ENCODE measurements around the gene PSME1. TPM values are rescaled to one million over a fixed set of nuclear protein-coding genes. Genes with fewer than 3 reads are reported as not detected.

The PSME1 gene
- total RNA-seq, 2 experiments from 2014 or later, result 414 to 418 TPM

DNA sequence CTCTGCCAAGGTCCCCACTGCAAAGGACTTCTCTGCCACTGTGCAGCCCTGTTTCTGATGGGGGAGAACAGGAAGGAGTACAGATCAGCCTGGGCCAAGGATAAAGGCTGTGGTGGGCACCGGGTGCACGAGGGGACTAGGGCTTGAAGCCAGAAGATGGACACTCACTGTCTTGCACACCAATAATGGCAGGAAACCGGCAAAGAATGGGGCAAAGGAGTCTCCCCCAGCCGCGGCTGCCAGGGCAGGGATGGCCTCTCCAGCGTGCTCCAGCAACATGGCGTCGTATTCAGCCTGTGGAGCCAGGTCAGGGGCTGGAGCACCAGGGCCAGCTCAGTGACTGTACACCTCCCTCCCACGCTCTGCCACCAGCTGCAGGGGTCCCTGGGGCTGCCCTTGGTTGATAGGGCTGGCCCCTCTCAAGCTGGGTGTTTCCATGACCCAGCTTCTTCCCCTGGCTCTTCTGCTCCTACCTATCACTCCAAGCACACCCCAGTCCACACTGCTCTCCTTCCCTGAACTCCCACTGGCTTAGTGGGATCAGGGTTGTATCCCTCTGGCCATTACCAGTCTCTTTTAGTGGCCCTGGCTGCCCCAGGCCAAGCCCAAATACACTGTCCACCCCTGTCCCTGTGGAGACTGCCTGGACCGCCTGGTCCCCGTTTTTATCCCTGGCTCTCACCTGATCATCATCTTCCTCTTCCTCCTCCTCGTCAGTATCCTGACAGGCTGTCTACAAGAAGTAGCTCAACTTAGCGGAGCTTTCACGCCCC, 46.3 kb downstream of the PSME1 start:
- DNase-seq, result no peak
- ChIA-PET POLR2A (interaction anchor here (0.6 to 1.9 kb wide), 2 partner anchors 17 to 231 kb away, joined by 3 to 6 read pairs; no protein-coding TSS in a partner anchor), CTCF (interaction anchor here (0.6 to 1.3 kb wide), 2 partner anchors 93 to 127 kb away, joined by 6 read pairs; partner anchors contain the start of gene LTB4R2)
- intact Hi-C loops (cut with DNase I, micrococcal nuclease), result no loop called here
- ATAC-seq, result no peak
- Mint-ChIP-seq H3K27ac (peak overlapping the region; percentile 42), H3K27me3 (no peaks in the 10 kb centered on the region), H3K4me1 (peaks cover 8% of the 10 kb centered on the region), H3K4me3 (no peak overlapping the region), H3K36me3 (ENCODE audit: low read depth) (peaks cover 44% of the 10 kb centered on the region), H3K9me3 (ENCODE audit: low read depth) (no peaks in the 10 kb centered on the region)

DNA sequence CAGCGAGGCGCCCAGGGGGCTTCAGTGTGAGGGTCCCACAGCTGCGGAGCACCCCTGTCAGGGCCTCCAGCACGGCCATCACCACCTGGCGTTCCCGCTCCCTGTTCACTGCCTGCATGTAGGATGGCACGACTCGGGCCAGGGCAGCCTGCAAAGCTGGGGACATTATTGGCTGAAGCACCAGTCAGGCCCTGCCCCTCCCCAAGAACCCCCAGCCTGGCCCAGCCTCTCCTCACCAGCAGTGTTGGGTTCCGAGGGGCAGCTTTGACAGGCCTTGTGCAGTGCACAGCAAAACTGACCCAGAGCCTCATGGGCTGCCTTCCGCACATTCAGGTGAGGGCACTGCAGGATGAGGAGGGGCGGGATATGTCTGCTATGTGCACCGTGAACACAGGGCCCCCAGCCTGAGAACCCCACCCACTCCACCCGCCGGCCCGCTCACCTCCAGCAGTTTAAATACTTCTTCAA, 47.1 kb downstream of the PSME1 start:
- no peak overlapping the region for H3K4me3 Mint-ChIP-seq
- H3K27me3 Mint-ChIP-seq, result no peaks in the 10 kb centered on the region
- ChIA-PET POLR2A (no interaction called here), CTCF (interaction anchor here (0.6 to 1.4 kb wide), 3 partner anchors 94 to 126 kb away, joined by 3 to 6 read pairs (median 6); partner anchors contain the start of genes CIDEB and LTB4R2)
- no peaks in the 10 kb centered on the region for H3K9me3 Mint-ChIP-seq (ENCODE audit: low read depth)
- peaks cover 14% of the 10 kb centered on the region for H3K4me1 Mint-ChIP-seq
- no peak overlapping the region for H3K27ac Mint-ChIP-seq
- H3K36me3 Mint-ChIP-seq (ENCODE audit: low read depth), result peaks cover 42% of the 10 kb centered on the region
- DNase-seq, result no peak
- intact Hi-C loops (cut with DNase I, micrococcal nuclease), result no loop called here
- no peak for ATAC-seq

DNA sequence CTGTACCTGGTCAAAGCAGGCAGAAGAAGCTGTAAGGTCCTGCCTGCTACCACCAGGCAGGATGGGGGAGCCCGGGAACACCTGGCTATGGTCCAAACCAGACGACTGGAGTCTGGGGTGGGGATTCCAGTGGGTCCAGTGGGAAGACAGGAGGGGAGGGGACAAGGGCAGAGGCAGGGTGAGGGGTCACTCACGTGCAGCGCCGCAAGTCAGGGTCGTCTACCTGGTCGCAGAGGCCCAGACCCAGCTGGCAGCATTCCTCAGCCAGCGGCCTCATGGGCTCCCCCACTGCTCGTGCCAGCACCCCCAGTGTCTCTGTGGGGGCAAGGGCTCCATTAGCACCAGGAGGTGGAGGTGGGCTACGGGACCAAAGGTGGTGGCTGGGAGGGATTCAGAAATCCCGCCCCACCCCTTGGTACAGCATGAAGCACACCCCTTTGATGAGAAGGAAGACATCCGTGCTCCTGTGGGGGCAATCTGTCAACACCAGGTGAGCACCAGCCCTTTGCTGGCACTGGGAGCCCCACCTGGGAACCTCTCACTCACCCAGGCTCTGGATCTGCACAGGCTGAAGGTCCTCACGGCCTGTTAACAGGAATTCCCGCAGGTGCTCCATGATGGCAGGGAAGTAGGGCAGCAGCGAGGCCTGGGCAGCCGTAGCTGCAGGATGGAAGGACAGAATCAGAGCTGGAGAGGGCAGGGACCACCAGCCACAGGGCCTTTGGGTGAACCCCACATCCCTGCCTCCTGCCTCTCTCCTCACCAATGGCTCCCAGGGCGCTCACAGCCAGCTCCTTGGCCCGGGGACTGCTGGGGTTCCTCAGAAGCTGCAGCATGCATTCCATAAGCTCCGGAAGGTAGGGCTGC, 48.3 kb downstream of the PSME1 start:
- CTCF ChIA-PET, result interaction anchor here (0.6 to 2.5 kb wide), 4 partner anchors 23 to 618 kb away, joined by 3 to 7 read pairs (median 4); partner anchors contain the start of genes CIDEB and IRF9
- no peak overlapping the region for H3K4me3 Mint-ChIP-seq
- POLR2A ChIA-PET, result interaction anchor here (0.6 kb wide), 2 partner anchors 28 to 46 kb away, joined by 3 to 8 read pairs; no protein-coding TSS in a partner anchor
- no peaks in the 10 kb centered on the region for H3K9me3 Mint-ChIP-seq (ENCODE audit: low read depth)
- intact Hi-C loops (cut with DNase I, micrococcal nuclease), result no loop called here
- H3K4me1 Mint-ChIP-seq, result peaks cover 22% of the 10 kb centered on the region
- no peak overlapping the region for H3K27ac Mint-ChIP-seq
- ATAC-seq (no peak), DNase-seq (no peak)
- H3K27me3 Mint-ChIP-seq, result no peaks in the 10 kb centered on the region
- H3K36me3 Mint-ChIP-seq (ENCODE audit: low read depth), result peaks cover 36% of the 10 kb centered on the region

DNA sequence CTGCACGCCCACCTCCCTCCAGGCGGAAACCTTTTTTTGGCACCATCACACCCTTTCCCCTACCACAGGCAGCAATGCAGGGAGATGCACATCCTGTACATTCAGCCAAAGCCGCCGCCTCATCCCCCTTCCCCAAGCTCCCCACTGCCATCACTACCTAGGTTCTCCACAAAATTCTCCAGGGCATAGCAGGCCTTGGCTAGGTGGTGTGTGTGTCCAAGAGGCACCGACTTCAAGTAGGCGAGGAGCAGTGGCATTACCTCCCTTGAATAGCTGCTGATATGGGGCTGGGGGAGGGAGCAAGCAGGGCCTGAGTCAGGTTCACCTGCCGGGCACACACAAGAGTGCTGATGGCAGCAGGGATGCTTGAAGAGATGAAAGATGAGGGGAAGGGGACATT, 49.0 kb downstream of the PSME1 start:
- ChIA-PET CTCF (interaction anchor here (0.6 to 2.5 kb wide), 5 partner anchors 24 to 618 kb away, joined by 3 to 7 read pairs (median 3); partner anchors contain the start of gene IRF9), POLR2A (interaction anchor here (0.6 kb wide), 1 partner anchor 47 kb away, joined by 3 read pairs; no protein-coding TSS in a partner anchor)
- Mint-ChIP-seq H3K36me3 (ENCODE audit: low read depth) (peaks cover 34% of the 10 kb centered on the region), H3K27ac (no peak overlapping the region), H3K4me1 (peaks cover 27% of the 10 kb centered on the region), H3K4me3 (no peak overlapping the region), H3K9me3 (ENCODE audit: low read depth) (no peaks in the 10 kb centered on the region), H3K27me3 (no peaks in the 10 kb centered on the region)
- ATAC-seq (no peak), DNase-seq (no peak)
- intact Hi-C loops (cut with DNase I, micrococcal nuclease), result no loop called here

DNA sequence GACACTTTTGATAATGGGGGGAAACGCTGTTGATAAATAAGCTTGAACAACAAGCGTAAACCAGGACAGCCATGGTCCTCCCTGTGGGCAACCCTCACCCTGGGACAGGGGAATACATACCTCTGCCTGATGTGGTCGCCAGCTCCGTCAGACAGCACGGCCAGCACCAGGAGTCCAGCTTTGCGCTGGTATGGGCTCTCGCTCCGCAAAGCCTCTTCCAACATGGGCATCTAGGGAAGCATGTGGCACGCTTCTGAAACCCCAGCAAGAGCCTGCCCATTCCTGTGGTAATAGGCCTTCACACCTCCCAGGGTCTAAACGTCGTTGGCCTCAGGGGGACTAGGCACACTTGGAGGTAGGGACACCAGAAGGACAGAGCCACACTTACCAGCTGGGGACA, 49.7 kb downstream of the PSME1 start:
- Mint-ChIP-seq H3K36me3 (ENCODE audit: low read depth) (peaks cover 36% of the 10 kb centered on the region), H3K27ac (no peak overlapping the region)

DNA sequence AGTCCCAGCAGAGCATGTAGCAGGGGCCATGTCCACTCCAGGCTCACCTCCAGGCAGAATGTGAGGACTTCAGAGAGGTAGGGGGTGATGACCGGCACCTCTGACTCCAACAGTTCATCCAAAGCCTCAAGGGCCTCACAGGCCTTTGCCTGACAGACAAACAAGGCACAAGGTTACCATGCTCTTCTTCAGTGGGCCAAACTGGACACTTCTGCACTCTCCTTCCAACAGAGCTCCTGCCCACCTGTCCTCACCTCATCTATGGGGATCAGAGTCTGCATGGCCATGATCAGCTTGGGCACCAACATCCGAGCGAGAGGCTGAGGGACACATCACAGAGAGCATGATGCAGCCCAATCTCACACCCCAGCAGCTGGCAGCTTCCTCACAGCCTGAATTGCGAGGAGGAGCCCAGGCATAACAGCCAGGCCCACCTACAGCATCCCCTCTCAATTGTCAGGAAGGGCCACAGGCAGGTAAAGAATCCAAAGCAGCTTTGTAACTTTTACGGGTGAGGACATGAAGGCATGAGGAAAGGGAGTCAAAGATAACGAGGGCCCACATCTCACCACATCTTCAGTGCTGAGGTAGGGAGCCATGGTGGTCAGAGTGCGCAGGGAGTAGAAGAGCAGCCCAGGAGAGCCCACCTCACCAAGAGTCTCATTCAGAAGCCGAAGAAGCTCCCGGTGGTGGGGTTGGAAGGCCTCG, 51.0 kb downstream of the PSME1 start:
- DNase-seq, result no peak
- POLR2A ChIA-PET, result interaction anchor here (1.9 to 2.0 kb wide), 2 partner anchors 26 to 72 kb away, joined by 5 to 6 read pairs; partner anchors contain the start of genes CHMP4A, DCAF11 and NRL
- H3K27me3 Mint-ChIP-seq, result no peaks in the 10 kb centered on the region
- H3K36me3 Mint-ChIP-seq (ENCODE audit: low read depth), result peaks cover 41% of the 10 kb centered on the region
- no peak for ATAC-seq
- intact Hi-C loops (cut with DNase I, micrococcal nuclease), result no loop called here
- H3K4me1 Mint-ChIP-seq, result peaks cover 31% of the 10 kb centered on the region
- CTCF ChIA-PET, result interaction anchor here (0.9 to 2.0 kb wide), 6 partner anchors 14 to 121 kb away, joined by 3 to 8 read pairs (median 4); partner anchors contain the start of genes CIDEB, GMPR2, MDP1 and NEDD8
- H3K27ac Mint-ChIP-seq, result no peak overlapping the region
- H3K9me3 Mint-ChIP-seq (ENCODE audit: low read depth), result no peaks in the 10 kb centered on the region
- peak overlapping the region; percentile 89 for H3K4me3 Mint-ChIP-seq

More for the DNA sequence above, 49.7 kb downstream of the PSME1 start:
- intact Hi-C loops (cut with DNase I, micrococcal nuclease), result no loop called here
- H3K27me3 Mint-ChIP-seq, result no peaks in the 10 kb centered on the region
- H3K4me3 Mint-ChIP-seq, result no peak overlapping the region
- no peak for DNase-seq
- no peak for ATAC-seq
- H3K4me1 Mint-ChIP-seq, result peaks cover 29% of the 10 kb centered on the region
- CTCF ChIA-PET, result interaction anchor here (0.7 to 2.5 kb wide), 4 partner anchors 25 to 146 kb away, joined by 3 to 7 read pairs (median 3); partner anchors contain the start of gene IRF9
- POLR2A ChIA-PET, result interaction anchor here (0.7 kb wide), 1 partner anchor 21 kb away, joined by 3 read pairs; no protein-coding TSS in a partner anchor
- H3K9me3 Mint-ChIP-seq (ENCODE audit: low read depth), result no peaks in the 10 kb centered on the region

DNA sequence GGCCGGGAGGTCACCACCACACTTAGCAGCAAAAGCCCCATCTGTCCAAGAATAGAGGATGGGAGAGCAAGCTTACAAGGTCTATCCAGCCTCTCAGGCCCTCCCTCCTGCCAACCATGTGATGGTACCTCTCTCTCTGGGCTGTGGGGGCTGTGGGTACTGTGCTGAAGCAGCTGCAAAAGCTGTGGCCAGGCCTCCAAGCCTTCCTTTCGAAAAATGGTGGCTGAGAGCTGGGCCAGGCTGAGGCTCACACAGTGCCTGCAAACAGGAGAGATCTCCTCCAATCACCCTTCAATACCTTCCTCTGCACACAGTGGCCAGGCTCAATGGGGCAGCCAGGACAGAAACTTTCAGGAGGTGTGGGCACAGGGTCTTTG, 51.5 kb downstream of the PSME1 start:
- ChIA-PET CTCF (interaction anchor here (0.9 to 2.0 kb wide), 6 partner anchors 14 to 121 kb away, joined by 3 to 8 read pairs (median 4); partner anchors contain the start of genes CIDEB, GMPR2, MDP1 and NEDD8), POLR2A (interaction anchor here (1.9 to 2.0 kb wide), 2 partner anchors 26 to 73 kb away, joined by 5 to 6 read pairs; partner anchors contain the start of genes CHMP4A, DCAF11 and NRL)
- Mint-ChIP-seq H3K4me1 (peaks cover 35% of the 10 kb centered on the region), H3K36me3 (ENCODE audit: low read depth) (peaks cover 41% of the 10 kb centered on the region), H3K4me3 (peak overlapping the region; percentile 89), H3K9me3 (ENCODE audit: low read depth) (no peaks in the 10 kb centered on the region), H3K27me3 (no peaks in the 10 kb centered on the region), H3K27ac (peak overlapping the region; percentile 83)
- DNase-seq, result no peak
- intact Hi-C loops (cut with DNase I, micrococcal nuclease), result no loop called here
- ATAC-seq, result no peak

Small RNAs within 50 kb of the gene (microRNA-seq; reads per million reads assigned to microRNA genes)
- gene MIR7703 (ENCODE audit: borderline replicate concordance), result not detected

Other genes with a start within 250 kb of the PSME1 start
- gene DHRS4, start 182.4 kb upstream of the PSME1 start, total RNA-seq, result 10 to 100 TPM; 32.2 to 36.2 TPM
- gene DHRS4L2, start 147.3 kb upstream of the PSME1 start, total RNA-seq, result 10 to 100 TPM; 27.5 to 27.6 TPM
- gene CARMIL3, start 84.2 kb upstream of the PSME1 start, total RNA-seq, result under 1 TPM; 0.74 to 0.91 TPM
- not detected for gene CPNE6, start 64.6 kb upstream of the PSME1 start, total RNA-seq
- 100 to 1,000 TPM; 101 to 115 TPM for gene PCK2, start 41.9 kb upstream of the PSME1 start, total RNA-seq
- gene DCAF11, start 21.4 kb upstream of the PSME1 start, total RNA-seq, result 10 to 100 TPM; 74.0 to 86.2 TPM
- 1 to 10 TPM; 1.5 to 1.6 TPM for gene NRL, start 21.2 kb upstream of the PSME1 start, total RNA-seq
- under 1 TPM in 1 of 2 experiments, not detected in 1; 0.53 TPM for gene FITM1, start 5.5 kb upstream of the PSME1 start, total RNA-seq
- gene EMC9, start 5.4 kb downstream of the PSME1 start, total RNA-seq, result 10 to 100 TPM; 36.9 to 46.7 TPM
- 100 to 1,000 TPM; 445 to 459 TPM for gene PSME2, start 10.4 kb downstream of the PSME1 start, total RNA-seq
- 10 to 100 TPM; 73.7 to 98.4 TPM for gene RNF31, start 11.3 kb downstream of the PSME1 start, total RNA-seq
- gene IRF9, start 25.1 kb downstream of the PSME1 start, total RNA-seq, result 100 to 1,000 TPM; 172 to 209 TPM
- gene REC8, start 35.9 kb downstream of the PSME1 start, total RNA-seq, result 10 to 100 TPM; 25.6 to 27.7 TPM
- 10 to 100 TPM; 73.4 to 73.7 TPM for gene IPO4, start 52.6 kb downstream of the PSME1 start, total RNA-seq
- 10 to 100 TPM; 17.0 to 24.4 TPM for gene TM9SF1, start 59.2 kb downstream of the PSME1 start, total RNA-seq
- gene TSSK4, start 69.5 kb downstream of the PSME1 start, total RNA-seq, result under 1 TPM; 0.14 to 0.30 TPM
- 10 to 100 TPM; 48.8 to 73.0 TPM for gene CHMP4A, start 77.3 kb downstream of the PSME1 start, total RNA-seq
- gene MDP1, start 79.9 kb downstream of the PSME1 start, total RNA-seq, result 10 to 100 TPM in 1 of 2 experiments, 1 to 10 TPM in 1; 4.5 to 11.7 TPM
- gene NEDD8, start 96.2 kb downstream of the PSME1 start, total RNA-seq, result 100 to 1,000 TPM; 187 to 217 TPM
- 10 to 100 TPM; 56.7 to 59.6 TPM for gene GMPR2, start 96.7 kb downstream of the PSME1 start, total RNA-seq
- gene TINF2, start 106.4 kb downstream of the PSME1 start, total RNA-seq, result 100 to 1,000 TPM in 1 of 2 experiments, 10 to 100 TPM in 1; 87.4 to 108 TPM
- 1 to 10 TPM; 4.8 to 7.4 TPM for gene TGM1, start 127.0 kb downstream of the PSME1 start, total RNA-seq
- 10 to 100 TPM; 52.1 to 56.0 TPM for gene RABGGTA, start 135.4 kb downstream of the PSME1 start, total RNA-seq
- 10 to 100 TPM; 11.7 to 14.6 TPM for gene DHRS1, start 163.6 kb downstream of the PSME1 start, total RNA-seq
- 10 to 100 TPM; 24.4 to 32.5 TPM for gene NOP9, start 163.7 kb downstream of the PSME1 start, total RNA-seq
- gene CIDEB, start 171.8 kb downstream of the PSME1 start, total RNA-seq, result 10 to 100 TPM; 11.1 to 14.0 TPM
- 1 to 10 TPM; 7.5 to 9.5 TPM for gene LTB4R2, start 173.9 kb downstream of the PSME1 start, total RNA-seq
- gene LTB4R, start 175.3 kb downstream of the PSME1 start, total RNA-seq, result 10 to 100 TPM; 10.1 to 14.2 TPM
- 1 to 10 TPM; 1.4 to 1.8 TPM for gene ADCY4, start 198.9 kb downstream of the PSME1 start, total RNA-seq
- 1 to 10 TPM; 8.9 to 9.4 TPM for gene RIPK3, start 203.8 kb downstream of the PSME1 start, total RNA-seq
- under 1 TPM; 0.11 to 0.30 TPM for gene NFATC4, start 232.0 kb downstream of the PSME1 start, total RNA-seq

All from activated CD4-positive, alpha-beta T cell treated with anti-CD3 and anti-CD28 coated beads for 36 hours (primary cell).